Parathyroid adenoma (tissue), 2 donors: ENCODE measurements around the gene SEMA6B.
"Not testable (repeated sequence)": the region's sequence is repeated elsewhere in the genome, so short reads cannot be mapped to it uniquely, and the experiment has no call there.

Experiments
- H2AFZ ChIP-seq: fragments of 300-600 bp; sonication (generic); one replicate; pipeline ENCODE4 v1.7.0; 2017; ENCODE audit warnings: antibody characterized with exemption, mild to moderate bottlenecking
- H3K27ac ChIP-seq: fragments of 300-600 bp; sonication (generic); one replicate; pipeline ENCODE4 v1.7.0; 2017
- H3K27me3 ChIP-seq: fragments of 300-600 bp; sonication (generic); one replicate; pipeline ENCODE4 v1.7.0; 2017; ENCODE audit warnings: low read length; ENCODE audit not compliant: control insufficient read depth, insufficient read depth
- H3K36me3 ChIP-seq: fragments of 300-600 bp; sonication (generic); one replicate; pipeline ENCODE4 v1.7.0; 2017; ENCODE audit warnings: low read length; ENCODE audit not compliant: control insufficient read depth, insufficient read depth
- H3K4me1 ChIP-seq: fragments of 300-600 bp; sonication (generic); one replicate; pipeline ENCODE4 v1.7.0; 2017; ENCODE audit warnings: control low read depth
- H3K4me2 ChIP-seq: fragments of 300-600 bp; sonication (generic); one replicate; pipeline ENCODE4 v1.7.0; 2017; ENCODE audit warnings: low read length
- H3K4me3 ChIP-seq: fragments of 300-600 bp; sonication (generic); one replicate; pipeline ENCODE4 v1.7.0; 2017; ENCODE audit warnings: low read depth, low read length
- H3K79me2 ChIP-seq: fragments of 300-600 bp; sonication (generic); one replicate; pipeline ENCODE4 v1.7.0; 2017; ENCODE audit warnings: control low read depth
- H3K9ac ChIP-seq: fragments of 300-600 bp; sonication (generic); one replicate; pipeline ENCODE4 v1.7.0; 2017; ENCODE audit warnings: mild to moderate bottlenecking
- H3K9me3 ChIP-seq: fragments of 300-600 bp; sonication (generic); one replicate; pipeline ENCODE4 v1.7.0; 2017; ENCODE audit warnings: low read length; ENCODE audit not compliant: control insufficient read depth
- TF ChIP-seq, protein P1 (sequence below): fragments of 300-600 bp; sonication (generic); IDR thresholded peaks from one replicate; pipeline ENCODE4 v1.7.0; 2017; ENCODE audit warnings: antibody characterized with exemption, mild to moderate bottlenecking
- donor health status: primary hyperparathyroidism.

The SEMA6B gene

DNA sequence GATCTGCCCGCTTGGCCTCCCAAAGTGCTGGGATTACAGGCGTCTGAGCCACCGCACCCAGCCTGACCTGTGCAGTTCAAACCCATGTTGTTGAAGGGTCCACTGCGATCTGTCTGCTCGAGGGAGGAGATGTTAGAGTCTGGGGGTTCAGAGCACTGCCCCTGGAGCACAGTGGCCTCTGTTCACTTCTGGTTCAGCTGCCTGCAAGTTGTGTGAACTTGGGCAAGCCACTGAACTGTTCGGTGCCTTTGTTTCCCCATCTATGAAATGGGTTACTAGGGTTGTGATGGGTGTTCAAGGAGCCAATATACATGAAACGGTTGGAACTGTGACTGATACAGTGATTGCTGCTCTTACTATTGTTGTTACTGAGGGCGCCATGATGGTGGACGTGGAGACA, 26.1 kb downstream of the SEMA6B start:
- Histone ChIP-seq H3K79me2 (no peaks in the 10 kb centered on the region), H3K4me1 (no peaks in the 10 kb centered on the region), H3K9ac (no peak overlapping the region), H3K27ac (no peak overlapping the region), H3K9me3 (no peaks in the 10 kb centered on the region), H3K4me2 (no peak overlapping the region), H3K36me3 (no peaks in the 10 kb centered on the region), H3K4me3 (no peak overlapping the region), H2AFZ (no peak overlapping the region), H3K27me3 (no peaks in the 10 kb centered on the region)
- TF ChIP-seq, protein P1, sequence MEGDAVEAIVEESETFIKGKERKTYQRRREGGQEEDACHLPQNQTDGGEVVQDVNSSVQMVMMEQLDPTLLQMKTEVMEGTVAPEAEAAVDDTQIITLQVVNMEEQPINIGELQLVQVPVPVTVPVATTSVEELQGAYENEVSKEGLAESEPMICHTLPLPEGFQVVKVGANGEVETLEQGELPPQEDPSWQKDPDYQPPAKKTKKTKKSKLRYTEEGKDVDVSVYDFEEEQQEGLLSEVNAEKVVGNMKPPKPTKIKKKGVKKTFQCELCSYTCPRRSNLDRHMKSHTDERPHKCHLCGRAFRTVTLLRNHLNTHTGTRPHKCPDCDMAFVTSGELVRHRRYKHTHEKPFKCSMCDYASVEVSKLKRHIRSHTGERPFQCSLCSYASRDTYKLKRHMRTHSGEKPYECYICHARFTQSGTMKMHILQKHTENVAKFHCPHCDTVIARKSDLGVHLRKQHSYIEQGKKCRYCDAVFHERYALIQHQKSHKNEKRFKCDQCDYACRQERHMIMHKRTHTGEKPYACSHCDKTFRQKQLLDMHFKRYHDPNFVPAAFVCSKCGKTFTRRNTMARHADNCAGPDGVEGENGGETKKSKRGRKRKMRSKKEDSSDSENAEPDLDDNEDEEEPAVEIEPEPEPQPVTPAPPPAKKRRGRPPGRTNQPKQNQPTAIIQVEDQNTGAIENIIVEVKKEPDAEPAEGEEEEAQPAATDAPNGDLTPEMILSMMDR, result no peak

DNA sequence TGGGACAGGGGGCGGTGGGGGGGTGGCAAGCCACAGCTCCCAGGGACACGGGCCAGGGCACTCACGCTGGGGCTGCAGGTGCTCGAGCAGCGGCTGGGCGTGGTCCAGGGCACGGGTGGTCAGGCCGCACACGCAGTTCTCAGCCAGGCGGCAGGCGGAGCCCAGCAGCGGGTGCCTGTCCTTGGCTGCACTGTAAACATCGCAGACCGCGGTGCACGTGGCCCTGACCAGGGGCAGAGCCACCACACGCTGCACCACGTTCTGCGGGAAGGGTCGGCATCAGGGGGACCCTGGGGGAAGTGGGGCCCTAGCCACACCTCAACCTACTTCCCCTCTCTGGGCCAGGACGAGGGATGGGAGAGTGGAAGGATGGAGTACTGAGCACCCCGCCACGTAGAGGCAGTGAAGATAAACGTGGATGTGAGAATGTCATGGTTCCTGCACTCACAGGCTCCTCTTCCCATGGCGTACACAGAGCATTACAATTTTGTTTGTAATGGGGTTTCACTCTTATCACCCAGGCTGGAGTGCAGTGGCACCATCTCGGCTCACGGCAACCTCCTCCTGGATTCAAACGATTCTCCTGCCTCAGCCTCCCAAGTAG, 27.8 kb downstream of the SEMA6B start:
- Histone ChIP-seq H3K27me3 (no peaks in the 10 kb centered on the region), H3K79me2 (no peaks in the 10 kb centered on the region), H3K4me3 (no peak overlapping the region), H3K9ac (no peak overlapping the region), H2AFZ (no peak overlapping the region), H3K36me3 (no peaks in the 10 kb centered on the region), H3K27ac (no peak overlapping the region), H3K9me3 (no peaks in the 10 kb centered on the region), H3K4me2 (no peak overlapping the region), H3K4me1 (no peaks in the 10 kb centered on the region)
- TF ChIP-seq, protein P1, result no peak

DNA sequence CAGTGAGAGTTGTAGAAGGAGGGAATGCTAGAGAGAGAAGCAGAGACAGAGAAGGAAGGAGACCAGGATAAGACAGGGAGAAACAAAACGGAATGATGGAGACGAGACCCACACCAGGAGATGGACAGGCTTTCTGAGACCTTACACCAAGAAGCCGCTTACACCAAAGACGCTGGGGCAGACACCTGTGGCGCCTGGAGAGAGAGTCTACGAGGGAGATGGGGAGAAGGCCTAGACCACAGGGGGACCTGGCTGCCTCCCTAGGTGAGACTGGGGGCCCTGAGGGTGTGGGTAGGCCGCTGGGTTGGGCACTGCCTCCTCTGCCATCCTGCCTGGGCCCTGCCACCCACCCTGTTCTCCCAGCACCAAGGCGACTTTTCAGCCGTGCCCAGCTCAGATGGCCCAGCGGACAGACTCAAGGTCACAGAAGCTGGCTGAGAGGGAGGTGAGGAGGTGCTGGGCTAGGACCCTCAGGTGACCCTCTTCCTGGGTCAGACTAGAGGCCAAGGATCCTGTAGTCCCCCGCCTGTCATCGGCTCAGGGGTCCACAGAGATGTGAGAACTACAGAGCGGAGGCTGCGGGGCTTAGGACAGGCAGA, 29.5 kb downstream of the SEMA6B start:
- Histone ChIP-seq H3K9me3 (no peaks in the 10 kb centered on the region), H3K36me3 (no peaks in the 10 kb centered on the region), H3K4me3 (no peak overlapping the region), H3K4me1 (no peaks in the 10 kb centered on the region), H3K4me2 (no peak overlapping the region), H3K27me3 (no peaks in the 10 kb centered on the region), H3K9ac (no peak overlapping the region), H2AFZ (no peak overlapping the region), H3K79me2 (no peaks in the 10 kb centered on the region), H3K27ac (no peak overlapping the region)
- TF ChIP-seq, protein P1, result no peak

DNA sequence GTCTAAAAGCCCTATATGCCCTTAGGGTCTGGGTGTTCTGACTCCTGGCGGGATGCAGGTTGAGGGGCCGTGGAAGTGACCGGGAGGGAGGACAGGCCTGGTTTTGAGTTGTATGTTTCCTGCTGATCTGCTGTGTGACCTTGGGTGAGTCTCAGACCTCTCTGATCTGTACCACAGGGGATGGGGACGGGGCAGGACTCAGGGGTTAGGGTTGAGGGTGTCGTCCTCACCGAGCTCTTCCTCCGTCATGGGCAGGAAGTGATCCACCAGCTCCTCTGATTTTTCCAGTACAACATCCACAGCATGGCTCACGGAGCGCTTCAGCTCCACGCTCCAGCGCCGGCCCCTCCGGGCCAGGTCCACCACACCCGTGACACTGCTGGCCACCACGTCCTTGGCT, 30.6 kb downstream of the SEMA6B start:
- Histone ChIP-seq H3K27ac (no peak overlapping the region), H3K9me3 (no peaks in the 10 kb centered on the region), H3K27me3 (no peaks in the 10 kb centered on the region), H3K4me3 (no peak overlapping the region), H3K79me2 (no peaks in the 10 kb centered on the region), H3K4me2 (no peak overlapping the region), H3K36me3 (no peaks in the 10 kb centered on the region), H3K4me1 (no peaks in the 10 kb centered on the region), H2AFZ (no peak overlapping the region), H3K9ac (no peak overlapping the region)
- TF ChIP-seq, protein P1, result no peak

DNA sequence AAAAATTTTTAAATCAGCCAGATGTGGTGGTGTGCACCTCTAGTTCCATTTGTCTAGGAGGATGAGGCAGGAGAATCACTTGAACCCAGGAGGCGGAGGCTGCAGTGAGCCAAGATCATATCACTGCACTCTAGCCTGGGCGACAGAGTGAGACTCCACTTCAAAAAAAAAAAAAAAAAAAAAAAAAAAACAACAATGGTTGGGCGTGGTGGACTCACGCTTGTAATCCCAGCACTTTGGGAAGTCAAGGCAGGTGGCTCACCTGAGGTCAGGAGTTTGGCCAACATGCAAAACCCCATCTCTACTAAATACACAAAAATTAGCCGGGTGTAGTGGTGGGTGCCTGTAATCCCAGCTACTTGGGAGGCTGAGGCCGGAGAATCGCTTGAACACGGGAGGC, 32.1 kb downstream of the SEMA6B start:
- H3K9ac ChIP-seq, H3K4me3 ChIP-seq, H3K79me2 ChIP-seq, H3K9me3 ChIP-seq, H3K4me2 ChIP-seq, H3K36me3 ChIP-seq, H3K4me1 ChIP-seq, H3K27ac ChIP-seq, H2AFZ ChIP-seq, H3K27me3 ChIP-seq: not testable (repeated sequence)
